Measurements from ENCODE around the gene SQSTM1. TPM values are rescaled to one million over a fixed set of nuclear protein-coding genes. Genes with fewer than 3 reads are reported as not detected.

SQSTM1 gene
- total and polyA plus RNA-seq, 9 of the 15 experiments (the other 6 are each of a cell fraction or from before 2014, with no cell fraction given): 5.6 to 148 (median 64.0) TPM

GRCh38 chr5:179886190-179886911, 65.6 kb downstream of the SQSTM1 start:
- Histone ChIP-seq H3K9me1 (ENCODE audit: control insufficient read depth, insufficient read depth, low read length) (no peaks in the 10 kb centered on the region), H3K4me2 (ENCODE audit: insufficient read depth, low read length) (no peak overlapping the region), H3K9ac (ENCODE audit: insufficient read depth in 1 of 2, low read depth in 2 of 2, low read length in 2 of 2) (no peak overlapping the region), H3K9me3 (replicated peaks; ENCODE audit: control insufficient read depth, insufficient read depth, low read depth, low read length) (peaks cover 17% of the 10 kb centered on the region), H3K4me1 (replicated peaks in 1 of 2; ENCODE audit: control insufficient read depth in 2 of 2, insufficient read depth in 2 of 2, low read length in 2 of 2) (no peaks in the 10 kb centered on the region), H3K4me3 (no peak overlapping the region), H3K27ac (ENCODE audit: extremely low read depth, low read depth, low read length) (no peak overlapping the region), H3K36me3 (ENCODE audit: control insufficient read depth, insufficient read depth, low read length) (peaks cover 82% of the 10 kb centered on the region), H2AFZ (ENCODE audit: low read depth, low read length) (no peak overlapping the region), H3K27me3 (ENCODE audit: control insufficient read depth in 2 of 2, insufficient read depth in 2 of 2, low read length in 2 of 2) (no peaks in the 10 kb centered on the region), H3K79me2 (ENCODE audit: control insufficient read depth, insufficient read depth, low read length) (no peaks in the 10 kb centered on the region), H4K20me1 (replicated peaks; ENCODE audit: control insufficient read depth, insufficient read depth, low read length) (no peaks in the 10 kb centered on the region)
- in situ Hi-C loops (cut with MboI) (no loop called here), intact Hi-C loops (cut with micrococcal nuclease) (no loop called here)
- POLR2A ChIA-PET: no interaction called here
- CTCF ChIA-PET (ENCODE audit: low intra/inter-chr PET ratio): no interaction called here
- DNase-seq (ENCODE audit: extremely low read depth in 1 of 4, low spot score in 3 of 4) (no peak), FAIRE-seq (no peak), ATAC-seq (no peak)
- WGBS (ENCODE audit: insufficient coverage, low coverage, missing lambda C conversion rate): 97% methylated on average over 14 of the region's 14 CpGs
- BruUV-seq (replicated peaks): TSS peak; percentile 19
- TF ChIP-seq MXD1 (CRISPR knock-in tag; IDR thresholded peaks at IDR 0.05; ENCODE audit: borderline replicate concordance, poor library complexity, severe bottlenecking): no peak
- no peak for TF ChIP-seq RBFOX2 (IDR thresholded peaks at IDR 0.05; ENCODE audit: low read depth, low read length)
- TF ChIP-seq NFIC (IDR thresholded peaks at IDR 0.05): no peak
- no peak for TF ChIP-seq ATF3 (IDR thresholded peaks at IDR 0.05)
- no peak for TF ChIP-seq ATF3 (CRISPR knock-in tag; conservative IDR thresholded peaks at IDR 0.05)
- no peak for TF ChIP-seq NFRKB (IDR thresholded peaks at IDR 0.05; ENCODE audit: low read depth)
- TF ChIP-seq AFF4 (CRISPR knock-in tag; IDR thresholded peaks at IDR 0.05): no peak
- no peak for TF ChIP-seq YBX1 (IDR thresholded peaks at IDR 0.05)
- no peak for TF ChIP-seq RBM34 (IDR thresholded peaks at IDR 0.05; ENCODE audit: borderline replicate concordance, insufficient read depth, low read length)
- TF ChIP-seq, protein P1, sequence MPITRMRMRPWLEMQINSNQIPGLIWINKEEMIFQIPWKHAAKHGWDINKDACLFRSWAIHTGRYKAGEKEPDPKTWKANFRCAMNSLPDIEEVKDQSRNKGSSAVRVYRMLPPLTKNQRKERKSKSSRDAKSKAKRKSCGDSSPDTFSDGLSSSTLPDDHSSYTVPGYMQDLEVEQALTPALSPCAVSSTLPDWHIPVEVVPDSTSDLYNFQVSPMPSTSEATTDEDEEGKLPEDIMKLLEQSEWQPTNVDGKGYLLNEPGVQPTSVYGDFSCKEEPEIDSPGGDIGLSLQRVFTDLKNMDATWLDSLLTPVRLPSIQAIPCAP (CRISPR knock-in tag; IDR thresholded peaks at IDR 0.05; ENCODE audit: borderline replicate concordance): no peak
- TF ChIP-seq TAF7 (tag; IDR thresholded peaks at IDR 0.05): no peak
- TF ChIP-seq ZNF696 (CRISPR knock-in tag; conservative IDR thresholded peaks at IDR 0.05): no peak
- TF ChIP-seq ZFP30 (CRISPR knock-in tag; IDR thresholded peaks at IDR 0.05; ENCODE audit: borderline replicate concordance): no peak
- no peak for TF ChIP-seq ZNF695 (CRISPR knock-in tag; IDR thresholded peaks at IDR 0.05)
- TF ChIP-seq ZZZ3 (IDR thresholded peaks at IDR 0.05): no peak
- no peak for TF ChIP-seq HMBOX1 (IDR thresholded peaks at IDR 0.05)

Measured in K562 (cell line).